Subcutaneous abdominal adipose tissue (tissue), 5 donors: ENCODE results near the gene PANX1.
A peak's percentile ranks its signal among the peaks of the same experiment; 100 is the strongest.

Experiments
- H3K27ac ChIP-seq: one replicate; pipeline ENCODE4 v1.7.0; 2013; ENCODE audit warnings: low read depth, mild to moderate bottlenecking, inconsistent platforms, low read length, moderate library complexity
- H3K27me3 ChIP-seq, 5 donors: one replicate each; pipeline ENCODE4 v1.7.0; 2013; ENCODE audit warnings: low read length in 5 of 5, inconsistent platforms in 1 of 5; ENCODE audit not compliant: control insufficient read depth in 5 of 5, insufficient read depth in 4 of 5
- H3K36me3 ChIP-seq, 5 donors: one replicate each; pipeline ENCODE4 v1.7.0; 2013; ENCODE audit warnings: low read length in 5 of 5; ENCODE audit not compliant: control insufficient read depth in 5 of 5, insufficient read depth in 5 of 5
- H3K4me1 ChIP-seq, 5 donors: one replicate each; pipeline ENCODE4 v1.7.0; 2013; ENCODE audit warnings: low read length in 5 of 5, mild to moderate bottlenecking in 3 of 5, moderate library complexity in 1 of 5; ENCODE audit not compliant: control insufficient read depth in 5 of 5, insufficient read depth in 5 of 5
- H3K4me3 ChIP-seq, 5 donors: one replicate each; pipeline ENCODE4 v1.7.0; 2013; ENCODE audit warnings: low read length in 5 of 5, low read depth in 1 of 5
- H3K9ac ChIP-seq, 5 donors: one replicate each; pipeline ENCODE4 v1.7.0; 2013; ENCODE audit warnings: low read length in 5 of 5, mild to moderate bottlenecking in 4 of 5, moderate library complexity in 3 of 5
- H3K9me3 ChIP-seq, 5 donors: one replicate each; pipeline ENCODE4 v1.7.0; 2013; ENCODE audit warnings: low read length in 5 of 5; ENCODE audit not compliant: control insufficient read depth in 5 of 5
- donor health status: healthy.
- donor health status: healthy.
- donor health status: healthy.
- donor health status: healthy.
- donor health status: healthy.

PANX1 gene

GRCh38 chr11:94127638-94128037, 1.0 kb upstream of the PANX1 start:
- Histone ChIP-seq H3K36me3 (no peaks in the 10 kb centered on the region), H3K27me3 (no peaks in the 10 kb centered on the region), H3K9me3 (no peaks in the 10 kb centered on the region), H3K27ac (peak overlapping the region; percentile 90), H3K9ac (peak overlapping the region in 4 of 5 donors; percentile 44 to 94 (median 88)), H3K4me3 (peak overlapping the region in 3 of 5 donors; percentile 94 to 96 (median 94)), H3K4me1 (peaks cover 13 to 43% (median 39%) of the 10 kb centered on the region in 5 donors)

DNA sequence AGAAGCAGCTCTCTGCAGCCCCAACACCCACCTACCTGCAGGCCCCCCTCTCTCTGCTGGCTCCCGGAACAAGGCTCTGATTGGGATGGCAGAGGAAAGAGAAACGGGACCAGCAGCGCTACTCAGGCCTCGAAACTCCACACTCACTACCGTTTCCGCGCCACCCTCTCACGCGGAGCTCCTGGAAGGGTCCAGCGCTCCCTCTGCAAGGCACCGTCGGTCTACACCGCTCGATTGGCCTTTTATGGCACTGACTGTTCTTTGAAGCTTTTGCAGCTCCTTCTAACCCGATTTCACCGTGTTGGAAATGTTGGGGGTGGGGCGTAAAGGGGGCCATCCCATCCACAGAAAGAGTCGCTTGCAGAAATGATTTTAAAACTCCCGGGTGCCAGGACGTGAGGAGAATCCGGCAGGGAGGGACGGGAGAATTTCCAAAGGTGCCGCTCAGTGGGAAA, 323 bp upstream of the PANX1 start:
- Histone ChIP-seq H3K9ac (peak overlapping the region; percentile 6 to 94 (median 87)), H3K9me3 (no peaks in the 10 kb centered on the region), H3K27me3 (no peaks in the 10 kb centered on the region), H3K4me3 (peak overlapping the region; percentile 93 to 96 (median 94)), H3K4me1 (peaks cover 13 to 43% (median 39%) of the 10 kb centered on the region in 5 donors), H3K36me3 (no peaks in the 10 kb centered on the region), H3K27ac (peak overlapping the region; percentile 90)

DNA sequence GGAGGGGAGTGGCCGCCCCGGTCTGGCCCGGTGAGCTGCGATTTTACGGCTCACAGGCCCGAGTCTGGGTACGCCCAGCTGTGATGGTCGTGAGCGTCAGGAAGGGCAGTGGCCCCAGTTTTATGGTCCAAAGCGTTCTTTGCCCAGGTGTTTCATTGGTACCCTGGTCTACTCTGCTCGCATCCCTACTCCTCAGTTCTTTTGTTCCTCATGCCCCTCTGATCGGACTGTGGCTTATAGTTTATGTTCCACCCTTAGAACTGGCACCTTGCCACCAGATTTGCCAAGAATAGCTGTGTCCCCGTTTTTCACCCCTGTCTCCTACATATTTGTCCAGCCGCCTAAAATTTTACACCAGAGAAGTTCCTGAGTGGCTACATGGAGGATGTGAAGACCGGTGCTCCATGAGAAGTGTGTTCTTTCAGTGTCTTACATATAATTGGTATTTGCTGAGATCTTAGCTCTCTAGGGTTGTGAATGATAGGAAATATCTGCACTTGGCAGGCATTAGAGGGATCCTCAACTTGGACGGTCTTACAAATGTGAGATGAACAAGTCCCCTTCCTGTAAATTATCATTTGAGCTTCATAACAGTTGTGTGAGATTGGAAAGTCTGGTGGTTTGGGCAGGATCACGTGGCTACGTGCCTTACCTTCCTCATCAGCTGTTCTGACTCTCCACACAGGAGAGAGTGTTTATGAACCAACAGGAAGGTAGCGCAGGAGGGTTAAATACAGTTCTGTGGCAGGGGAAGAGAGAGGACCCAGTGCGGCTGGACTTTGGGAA, 1.1 kb downstream of the PANX1 start:
- Histone ChIP-seq H3K36me3 (no peaks in the 10 kb centered on the region), H3K9ac (peak overlapping the region; percentile 78 to 94 (median 87)), H3K4me3 (peak overlapping the region; percentile 89 to 96 (median 94)), H3K27ac (peak overlapping the region; percentile 90), H3K27me3 (no peaks in the 10 kb centered on the region), H3K9me3 (no peaks in the 10 kb centered on the region), H3K4me1 (peaks cover 15 to 53% (median 47%) of the 10 kb centered on the region in 5 donors)

- Histone ChIP-seq H3K9me3 (no peaks in the 10 kb centered on the region), H3K27ac (peak overlapping the region; percentile 90), H3K36me3 (no peaks in the 10 kb centered on the region), H3K27me3 (no peaks in the 10 kb centered on the region), H3K9ac (peak overlapping the region; percentile 12 to 94 (median 85)), H3K4me3 (peak overlapping the region; percentile 89 to 96 (median 94)), H3K4me1 (peaks cover 17 to 60% (median 55%) of the 10 kb centered on the region in 5 donors)
Measured at GRCh38 chr11:94130298-94131046, 1.8 kb downstream of the PANX1 start.

GRCh38 chr11:94131047-94131717, 2.5 kb downstream of the PANX1 start:
- peak overlapping the region; percentile 4 to 39 (median 12) for H3K9ac ChIP-seq
- H3K4me1 ChIP-seq: peaks cover 17 to 67% (median 61%) of the 10 kb centered on the region in 5 donors
- H3K36me3 ChIP-seq: no peaks in the 10 kb centered on the region
- H3K27ac ChIP-seq: peak overlapping the region; percentile 90
- H3K27me3 ChIP-seq: no peaks in the 10 kb centered on the region
- peak overlapping the region; percentile 28 to 94 (median 93) for H3K4me3 ChIP-seq
- no peaks in the 10 kb centered on the region for H3K9me3 ChIP-seq

DNA sequence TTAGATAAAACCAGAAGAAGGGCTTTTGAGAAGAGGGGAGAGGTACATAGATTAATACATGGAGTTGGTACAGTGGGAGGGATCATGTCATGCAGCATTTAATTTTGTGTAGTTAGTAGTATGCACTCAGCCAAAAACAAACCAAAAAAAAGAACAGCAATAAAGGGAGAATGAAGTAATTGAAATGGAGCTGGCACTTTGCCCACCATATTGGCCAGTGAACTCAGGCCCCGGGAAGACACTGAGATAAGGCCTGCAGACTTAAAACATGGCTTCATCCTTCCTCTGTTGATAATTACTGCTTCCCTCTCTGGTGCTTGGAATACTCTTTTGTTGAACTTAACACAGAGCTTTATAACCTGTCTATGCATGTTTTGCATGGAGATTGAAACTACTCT, 3.1 kb downstream of the PANX1 start:
- no peaks in the 10 kb centered on the region for H3K9me3 ChIP-seq
- H3K9ac ChIP-seq: peak overlapping the region in 2 of 5 donors; percentile 4 to 16
- peak overlapping the region in 4 of 5 donors; percentile 28 to 94 (median 91) for H3K4me3 ChIP-seq
- no peaks in the 10 kb centered on the region for H3K36me3 ChIP-seq
- H3K27me3 ChIP-seq: no peaks in the 10 kb centered on the region
- peaks cover 17 to 70% (median 61%) of the 10 kb centered on the region in 5 donors for H3K4me1 ChIP-seq
- peak overlapping the region; percentile 90 for H3K27ac ChIP-seq

- Histone ChIP-seq H3K4me1 (peaks cover 17 to 72% (median 61%) of the 10 kb centered on the region in 5 donors), H3K9me3 (no peaks in the 10 kb centered on the region), H3K36me3 (no peaks in the 10 kb centered on the region), H3K4me3 (no peak overlapping the region), H3K9ac (no peak overlapping the region), H3K27ac (peak overlapping the region; percentile 90), H3K27me3 (no peaks in the 10 kb centered on the region)
Measured at GRCh38 chr11:94132152-94132558, 3.5 kb downstream of the PANX1 start.

DNA sequence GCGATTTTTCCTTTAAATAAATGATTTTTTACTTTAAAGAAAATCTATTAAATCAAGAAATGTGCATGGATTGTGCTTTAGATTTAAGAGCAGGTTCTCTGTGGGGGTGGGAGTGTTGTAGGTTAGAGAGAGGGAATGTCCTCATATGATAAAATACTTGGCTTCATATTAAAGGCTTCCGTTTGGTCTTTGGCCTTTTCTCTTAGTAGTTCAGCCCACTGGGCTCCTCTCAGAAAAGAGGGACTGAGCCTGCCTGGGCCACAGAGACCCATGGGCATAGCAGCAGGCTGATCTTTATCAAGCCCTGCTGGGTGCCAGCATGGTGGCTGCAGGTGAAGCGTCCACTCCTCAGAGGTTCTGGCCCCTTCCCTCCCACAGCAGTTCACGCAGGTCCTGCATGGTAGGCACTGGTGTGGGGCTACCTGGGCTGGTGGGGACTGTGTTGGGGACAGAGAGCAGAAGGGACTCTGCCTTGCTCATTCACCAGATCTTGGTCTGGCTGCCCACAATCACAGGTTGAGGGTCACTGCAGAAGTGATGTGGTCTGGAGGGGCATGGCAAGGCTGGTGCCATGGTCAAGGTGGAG, 4.3 kb downstream of the PANX1 start:
- peaks cover 17 to 69% (median 59%) of the 10 kb centered on the region in 5 donors for H3K4me1 ChIP-seq
- H3K9me3 ChIP-seq: no peaks in the 10 kb centered on the region
- no peaks in the 10 kb centered on the region for H3K27me3 ChIP-seq
- no peaks in the 10 kb centered on the region for H3K36me3 ChIP-seq
- no peak overlapping the region for H3K9ac ChIP-seq
- H3K27ac ChIP-seq: peak overlapping the region; percentile 90
- no peak overlapping the region for H3K4me3 ChIP-seq

GRCh38 chr11:94133752-94134151, 5.1 kb downstream of the PANX1 start:
- Histone ChIP-seq H3K36me3 (no peaks in the 10 kb centered on the region), H3K4me1 (peaks cover 17 to 62% (median 55%) of the 10 kb centered on the region in 5 donors), H3K27me3 (no peaks in the 10 kb centered on the region), H3K9me3 (no peaks in the 10 kb centered on the region), H3K27ac (no peak overlapping the region), H3K4me3 (no peak overlapping the region), H3K9ac (peak overlapping the region in 1 of 5 donors; percentile 13)
